PFSK-1 (cell line): ENCODE data around the gene AKR1B15.

Experiments used
- POLR2AphosphoS5 ChIP-seq: IDR thresholded peaks from 2 replicates; pipeline ENCODE4 v1.6.1; 2012; ENCODE audit warnings: low read depth, mild to moderate bottlenecking, control low read depth, low read length, moderate library complexity
- TAF1 ChIP-seq: IDR thresholded peaks from 2 replicates; pipeline ENCODE4 v1.6.1; 2012; ENCODE audit warnings: low read length, control low read depth, borderline replicate concordance; ENCODE audit not compliant: insufficient read depth
- TF ChIP-seq, protein P1 (sequence below), 2 experiments: IDR thresholded peaks; 2 replicates each; pipeline versions ENCODE4 v1.6.1 to v1.8.0; 2011 to 2012; ENCODE audit warnings: low read depth in 2 of 2, low read length in 2 of 2, control low read depth in 1 of 2, inconsistent platforms in 1 of 2, mild to moderate bottlenecking in 1 of 2, moderate library complexity in 1 of 2; ENCODE audit not compliant: insufficient read depth in 1 of 2

DNA sequence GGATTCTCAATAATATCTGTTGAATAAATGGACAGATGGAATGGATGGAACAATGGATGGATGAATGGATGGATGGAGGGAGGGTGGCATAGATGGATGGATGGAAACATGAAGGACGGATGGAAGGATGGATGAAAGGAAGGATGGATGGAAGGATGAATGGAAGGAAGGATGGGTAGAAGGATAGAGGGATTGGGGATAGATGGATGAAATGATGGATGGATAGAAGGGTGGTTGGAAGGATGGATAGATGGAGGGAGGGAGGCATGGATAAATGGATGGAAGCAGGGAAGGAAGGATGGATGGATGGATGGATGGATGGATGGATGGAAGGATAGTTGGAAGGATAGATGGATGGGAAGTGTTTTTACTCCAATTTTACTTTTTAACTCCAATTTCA is 35.4 kb downstream of the AKR1B15 start:
- no peak for TF ChIP-seq TAF1
- TF ChIP-seq, protein P1, sequence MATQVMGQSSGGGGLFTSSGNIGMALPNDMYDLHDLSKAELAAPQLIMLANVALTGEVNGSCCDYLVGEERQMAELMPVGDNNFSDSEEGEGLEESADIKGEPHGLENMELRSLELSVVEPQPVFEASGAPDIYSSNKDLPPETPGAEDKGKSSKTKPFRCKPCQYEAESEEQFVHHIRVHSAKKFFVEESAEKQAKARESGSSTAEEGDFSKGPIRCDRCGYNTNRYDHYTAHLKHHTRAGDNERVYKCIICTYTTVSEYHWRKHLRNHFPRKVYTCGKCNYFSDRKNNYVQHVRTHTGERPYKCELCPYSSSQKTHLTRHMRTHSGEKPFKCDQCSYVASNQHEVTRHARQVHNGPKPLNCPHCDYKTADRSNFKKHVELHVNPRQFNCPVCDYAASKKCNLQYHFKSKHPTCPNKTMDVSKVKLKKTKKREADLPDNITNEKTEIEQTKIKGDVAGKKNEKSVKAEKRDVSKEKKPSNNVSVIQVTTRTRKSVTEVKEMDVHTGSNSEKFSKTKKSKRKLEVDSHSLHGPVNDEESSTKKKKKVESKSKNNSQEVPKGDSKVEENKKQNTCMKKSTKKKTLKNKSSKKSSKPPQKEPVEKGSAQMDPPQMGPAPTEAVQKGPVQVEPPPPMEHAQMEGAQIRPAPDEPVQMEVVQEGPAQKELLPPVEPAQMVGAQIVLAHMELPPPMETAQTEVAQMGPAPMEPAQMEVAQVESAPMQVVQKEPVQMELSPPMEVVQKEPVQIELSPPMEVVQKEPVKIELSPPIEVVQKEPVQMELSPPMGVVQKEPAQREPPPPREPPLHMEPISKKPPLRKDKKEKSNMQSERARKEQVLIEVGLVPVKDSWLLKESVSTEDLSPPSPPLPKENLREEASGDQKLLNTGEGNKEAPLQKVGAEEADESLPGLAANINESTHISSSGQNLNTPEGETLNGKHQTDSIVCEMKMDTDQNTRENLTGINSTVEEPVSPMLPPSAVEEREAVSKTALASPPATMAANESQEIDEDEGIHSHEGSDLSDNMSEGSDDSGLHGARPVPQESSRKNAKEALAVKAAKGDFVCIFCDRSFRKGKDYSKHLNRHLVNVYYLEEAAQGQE (IDR thresholded peaks at IDR 0.05; ENCODE audit: insufficient read depth in 1 of 2, low read depth in 2 of 2, low read length in 2 of 2), result no peak
- no peak for TF ChIP-seq POLR2AphosphoS5
